GM21717 (cell line): ENCODE measurements around the gene MMP12.

Experiments used
- ATAC-seq: cut with Tn5 transposase; IDR thresholded peaks from one replicate; pipeline ENCODE4 v1.9.1; 2021; ENCODE audit warnings: mild to moderate bottlenecking, moderate library complexity; ENCODE audit not compliant: unreplicated experiment

Gene MMP12

GRCh38 chr11:102850973-102851745, 23.6 kb downstream of the MMP12 start:
- ATAC-seq: no peak

- no peak for ATAC-seq
Observed at GRCh38 chr11:102849311-102849710, 25.5 kb downstream of the MMP12 start.

- ATAC-seq: no peak
Observed at GRCh38 chr11:102846292-102846691, 28.5 kb downstream of the MMP12 start.

GRCh38 chr11:102843489-102843888, 31.3 kb downstream of the MMP12 start, which contains the start of gene MMP3:
Gene MMP3, minus strand, starts transcription at chr11:102843609. Its CDS starts 63 bp downstream, at chr11:102843546.
- ATAC-seq: no peak

GRCh38 chr11:102842930-102843329, 31.9 kb downstream of the MMP12 start:
- ATAC-seq: no peak

- ATAC-seq: no peak
Observed at GRCh38 chr11:102840018-102840417, 34.8 kb downstream of the MMP12 start.

- no peak for ATAC-seq
Observed at GRCh38 chr11:102837646-102838045, 37.1 kb downstream of the MMP12 start.

- ATAC-seq: no peak
Observed at GRCh38 chr11:102837156-102837555, 37.6 kb downstream of the MMP12 start.

- no peak for ATAC-seq
Observed at GRCh38 chr11:102836290-102836875, 38.4 kb downstream of the MMP12 start.

GRCh38 chr11:102833731-102834130, 41.1 kb downstream of the MMP12 start:
- ATAC-seq: no peak

GRCh38 chr11:102832612-102833011, 42.2 kb downstream of the MMP12 start:
- ATAC-seq: no peak

GRCh38 chr11:102831489-102832440, 43.0 kb downstream of the MMP12 start:
- ATAC-seq: no peak

- ATAC-seq: no peak
Observed at GRCh38 chr11:102831128-102831488, 43.7 kb downstream of the MMP12 start.

- no peak for ATAC-seq
Observed at GRCh38 chr11:102830001-102830727, 44.6 kb downstream of the MMP12 start.

GRCh38 chr11:102829316-102830000, 45.3 kb downstream of the MMP12 start:
- ATAC-seq: no peak

- ATAC-seq: no peak
Observed at GRCh38 chr11:102824556-102824955, 50.2 kb downstream of the MMP12 start.

GRCh38 chr11:102819491-102819890, 55.3 kb downstream of the MMP12 start:
- no peak for ATAC-seq

- ATAC-seq: no peak
Observed at GRCh38 chr11:102813484-102813883, 61.3 kb downstream of the MMP12 start.
